ENCODE data around the gene TMPRSS6.
"Not testable (repeated sequence)": the region's sequence is repeated elsewhere in the genome, so short reads cannot be mapped to it uniquely, and the experiment has no call there.

TMPRSS6 gene

GRCh38 chr22:37089434-37089833 is 20.1 kb downstream of the TMPRSS6 start:
- FAIRE-seq (no peak), DNase-seq (ENCODE audit: low spot score) (no peak)

DNA sequence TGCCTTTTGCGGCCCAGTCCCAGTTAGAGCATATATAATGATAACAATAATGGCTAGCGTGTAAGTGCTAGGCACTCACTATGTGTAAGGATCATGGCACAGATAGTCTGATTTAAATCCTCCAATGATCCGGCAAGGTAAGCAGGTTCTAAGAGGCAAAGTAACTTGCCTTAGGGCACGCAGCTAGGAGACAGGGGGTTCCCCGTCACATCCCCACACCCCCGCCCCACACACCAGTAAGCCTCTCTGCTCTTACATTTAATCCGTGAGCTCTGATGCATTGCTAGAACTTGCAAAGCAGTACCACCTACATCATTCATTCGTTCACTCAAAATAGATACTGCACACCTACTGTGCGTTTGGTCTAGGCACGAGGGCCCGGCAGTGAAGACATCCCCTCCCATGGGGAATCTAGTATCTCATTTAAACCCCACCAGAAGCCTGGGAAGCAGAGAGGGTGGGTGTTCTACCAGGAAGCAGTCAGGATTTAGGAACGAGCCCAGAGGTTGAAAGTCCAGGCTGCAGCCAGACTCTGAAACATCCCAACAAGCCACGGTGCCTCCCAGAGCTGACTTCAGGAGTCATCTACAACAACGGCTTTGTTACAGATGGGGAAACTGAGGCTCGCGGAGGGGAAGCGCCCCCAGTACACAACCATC is 20.6 kb downstream of the TMPRSS6 start:
- FAIRE-seq: no peak
- DNase-seq (ENCODE audit: low spot score): no peak

GRCh38 chr22:37088108-37088605 is 21.4 kb downstream of the TMPRSS6 start:
- no peak for DNase-seq (ENCODE audit: low spot score)
- no peak for FAIRE-seq

DNA sequence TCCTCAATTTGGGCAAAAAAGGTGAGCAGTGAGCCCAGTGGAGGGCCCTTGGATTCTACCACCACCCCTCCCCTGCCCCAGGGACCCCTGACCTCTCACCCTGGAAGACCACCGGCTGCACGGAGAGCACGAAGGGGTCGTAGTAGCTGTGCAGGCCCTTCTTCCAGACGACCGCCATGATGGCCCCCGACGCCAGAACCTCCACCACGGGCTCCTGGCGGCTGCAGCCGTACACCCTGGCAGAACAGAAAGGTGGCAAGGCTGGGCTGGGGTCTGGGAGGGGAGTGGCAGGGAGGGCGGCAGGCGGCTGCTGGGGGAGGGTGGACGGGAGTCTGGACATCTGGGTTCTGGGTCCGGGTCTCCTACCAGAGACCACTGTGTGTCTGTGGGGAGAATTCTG is 23.3 kb downstream of the TMPRSS6 start:
- FAIRE-seq (no peak), DNase-seq (ENCODE audit: low spot score) (no peak)

- FAIRE-seq: no peak
- DNase-seq (ENCODE audit: low spot score): no peak
These were observed 25.1 kb downstream of the TMPRSS6 start for GRCh38 chr22:37084385-37084784.

GRCh38 chr22:37083914-37084313 is 25.6 kb downstream of the TMPRSS6 start:
- DNase-seq (ENCODE audit: low spot score) (no peak), FAIRE-seq (no peak)

GRCh38 chr22:37082251-37082873 is 27.2 kb downstream of the TMPRSS6 start:
- no peak for FAIRE-seq

GRCh38 chr22:37080838-37081237 is 28.7 kb downstream of the TMPRSS6 start:
- DNase-seq (ENCODE audit: low spot score) (no peak), FAIRE-seq (no peak)

More at GRCh38 chr22:37082251-37082873, 27.2 kb downstream of the TMPRSS6 start:
- DNase-seq (ENCODE audit: low spot score): no peak

DNA sequence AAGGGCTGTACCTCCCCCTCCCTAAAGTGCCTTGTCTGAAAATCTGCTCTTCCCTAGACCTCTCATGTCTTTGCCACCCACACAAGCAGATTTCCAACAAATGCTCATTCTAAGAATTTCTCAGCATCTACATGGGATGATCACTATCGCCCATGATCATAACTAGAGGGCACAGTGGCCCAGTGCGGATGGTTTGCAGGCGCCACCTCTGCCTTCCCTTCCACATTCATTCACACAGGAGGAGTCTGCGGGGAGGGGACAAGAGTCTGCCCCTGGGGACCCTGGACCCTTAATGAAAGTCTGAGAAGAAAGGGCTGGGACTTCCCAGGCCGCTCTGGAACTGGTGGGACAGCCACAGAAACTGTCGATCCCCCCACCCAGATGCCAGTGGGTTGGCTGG is 29.1 kb downstream of the TMPRSS6 start:
- DNase-seq (ENCODE audit: low spot score) (no peak), FAIRE-seq (no peak)

- FAIRE-seq (no peak), DNase-seq (ENCODE audit: low spot score) (no peak)
These were observed 29.8 kb downstream of the TMPRSS6 start for GRCh38 chr22:37079668-37080171.

DNA sequence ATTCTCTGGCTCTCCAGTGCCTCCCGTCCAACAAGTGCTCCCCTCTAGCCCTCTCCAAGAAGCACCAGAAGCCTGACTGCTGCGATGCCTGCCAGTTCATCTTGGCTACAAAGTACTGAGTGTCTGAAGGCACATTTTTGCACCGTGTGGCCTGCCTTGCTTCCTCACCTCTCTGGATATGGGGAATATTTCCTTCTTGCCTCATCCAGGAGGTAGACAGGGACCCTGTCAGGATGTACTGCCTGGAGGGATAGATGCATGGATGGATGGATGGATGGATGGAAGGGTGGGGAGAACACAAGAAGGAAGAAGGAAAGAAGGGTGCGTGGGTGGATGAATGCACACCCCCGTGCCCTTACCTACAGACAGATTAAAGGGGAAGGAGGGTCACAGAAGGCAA is 30.4 kb downstream of the TMPRSS6 start:
- DNase-seq (ENCODE audit: low spot score) (no peak), FAIRE-seq (no peak)

DNA sequence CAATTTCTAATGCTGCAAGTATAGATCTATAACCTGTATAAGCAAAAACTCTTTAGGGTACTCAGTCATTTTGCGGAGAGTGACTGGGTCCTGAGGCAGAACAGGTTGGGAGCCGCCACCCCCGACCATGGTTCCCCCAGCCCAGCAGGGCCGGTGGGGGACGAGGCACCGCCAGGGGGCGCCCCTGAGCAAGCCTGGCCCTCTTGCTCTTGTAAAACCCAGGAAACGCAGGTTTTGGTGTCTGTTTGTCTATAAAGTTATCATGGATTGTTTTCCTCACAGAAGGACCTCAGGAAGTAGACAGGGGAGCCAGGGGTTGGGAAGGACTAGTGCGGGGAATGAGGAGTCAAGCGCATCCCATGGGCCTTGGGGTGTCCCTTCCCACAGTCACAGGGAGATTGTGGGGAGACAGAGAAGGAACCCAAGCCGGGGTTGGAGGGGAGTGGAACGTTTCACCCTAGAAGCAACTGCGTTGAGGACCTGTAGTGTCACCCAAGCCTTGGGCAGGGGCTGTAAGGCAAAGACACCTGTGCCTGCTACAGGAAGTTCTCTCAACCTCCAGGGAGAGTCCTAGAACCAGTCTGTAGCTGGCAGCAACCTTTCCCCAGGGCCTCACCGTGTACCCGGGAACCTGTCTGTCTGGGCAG is 31.6 kb downstream of the TMPRSS6 start:
- FAIRE-seq (no peak), DNase-seq (ENCODE audit: low spot score) (no peak)

DNA sequence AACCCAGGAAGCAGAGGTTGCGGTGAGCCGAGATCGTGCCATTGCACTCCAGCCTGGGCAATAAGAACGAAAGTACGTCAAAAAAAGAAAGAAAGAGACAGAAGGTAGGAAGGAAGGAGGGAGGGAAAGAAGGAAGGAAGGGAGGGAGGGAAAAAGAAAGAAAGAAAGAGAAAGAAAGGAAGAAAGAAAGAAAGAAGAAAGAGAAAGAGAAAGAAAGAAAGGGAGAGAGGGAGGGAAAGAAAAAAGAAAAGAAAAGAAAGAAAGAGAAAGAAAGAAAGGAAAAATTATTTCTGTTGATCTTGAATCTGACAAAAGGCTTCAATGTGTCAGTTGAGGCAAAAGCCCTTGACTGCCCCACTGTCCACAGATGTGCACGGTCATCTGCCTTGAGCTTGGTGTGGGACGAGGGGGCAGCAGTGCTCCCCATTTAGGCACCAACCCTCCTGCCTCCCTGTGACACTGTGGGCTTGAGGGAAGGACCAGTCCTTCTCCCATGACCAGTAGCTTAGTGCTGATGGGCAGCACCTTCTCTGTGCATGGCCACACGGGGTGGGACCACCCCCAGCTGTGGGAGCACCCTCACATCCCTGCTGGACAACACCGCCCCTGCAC is 33.6 kb downstream of the TMPRSS6 start:
- FAIRE-seq: no peak

DNA sequence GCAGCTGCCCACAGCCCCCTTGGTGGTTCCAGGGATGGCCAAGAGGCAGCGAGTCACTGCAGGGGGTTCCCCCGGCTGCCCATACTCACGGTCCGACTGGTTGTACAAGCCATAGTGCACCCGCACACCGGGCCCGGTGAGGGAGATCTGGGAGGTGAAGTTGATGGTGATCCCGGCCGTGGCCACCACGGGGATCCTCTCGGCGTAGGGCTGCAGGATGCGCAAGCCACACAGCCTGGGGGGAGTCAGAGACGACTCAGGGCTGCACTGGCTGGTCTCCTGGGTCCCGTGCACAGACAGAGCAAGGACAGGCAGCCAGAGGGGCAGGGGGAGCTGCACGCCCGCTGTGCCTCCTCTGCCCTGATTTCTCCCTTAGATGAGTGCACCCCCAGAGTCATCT is 34.5 kb downstream of the TMPRSS6 start:
- FAIRE-seq: no peak
- no peak for DNase-seq (ENCODE audit: low spot score)

More for the DNA sequence above, 33.6 kb downstream of the TMPRSS6 start:
- no peak for DNase-seq (ENCODE audit: low spot score)

- DNase-seq (ENCODE audit: low spot score): no peak
- FAIRE-seq: no peak
These were observed 35.0 kb downstream of the TMPRSS6 start for GRCh38 chr22:37074537-37074936.

DNA sequence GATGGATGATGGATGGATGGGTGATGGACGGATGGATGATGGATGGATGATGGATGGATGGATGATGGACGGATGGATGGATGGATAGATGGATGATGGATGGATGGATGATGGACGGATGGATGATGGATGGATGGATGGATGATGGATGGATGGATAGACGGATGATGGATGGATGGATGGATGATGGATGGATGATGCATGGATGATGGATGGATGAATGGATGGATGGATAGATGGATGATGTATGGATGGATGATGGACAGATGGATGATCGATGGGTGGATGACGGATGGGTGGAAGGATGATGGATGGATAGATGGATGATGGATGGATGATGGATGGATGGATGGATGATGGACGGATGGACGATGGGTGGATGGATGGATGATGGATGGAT is 36.8 kb downstream of the TMPRSS6 start:
- FAIRE-seq (no peak), DNase-seq (ENCODE audit: low spot score) (no peak)

- not testable (repeated sequence) for FAIRE-seq; DNase-seq (ENCODE audit: low spot score)
These were observed 37.5 kb downstream of the TMPRSS6 start for GRCh38 chr22:37071850-37072592.

DNA sequence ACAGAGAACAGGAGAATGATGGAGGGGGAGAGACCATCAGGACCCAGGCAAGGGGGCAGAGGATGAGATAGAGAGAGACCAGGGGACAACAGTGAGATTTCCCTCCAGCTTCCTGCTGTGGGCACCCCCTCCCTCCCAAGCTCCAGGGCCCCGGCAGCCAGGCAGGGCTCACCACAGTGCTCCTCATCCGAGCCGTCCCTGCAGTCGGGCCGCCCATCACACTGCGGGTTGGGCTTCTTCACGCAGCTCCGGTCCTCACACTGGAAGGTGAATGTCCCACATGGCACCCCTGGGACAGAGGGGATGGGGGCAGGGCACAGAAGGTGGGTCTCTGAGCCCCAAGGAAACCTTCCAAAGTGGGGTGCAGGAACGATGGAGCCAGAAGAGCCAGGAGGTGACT is 38.8 kb downstream of the TMPRSS6 start:
- DNase-seq (ENCODE audit: low spot score) (no peak), FAIRE-seq (no peak)

GRCh38 chr22:37070334-37070733 is 39.2 kb downstream of the TMPRSS6 start:
- FAIRE-seq (no peak), DNase-seq (ENCODE audit: low spot score) (no peak)

DNA sequence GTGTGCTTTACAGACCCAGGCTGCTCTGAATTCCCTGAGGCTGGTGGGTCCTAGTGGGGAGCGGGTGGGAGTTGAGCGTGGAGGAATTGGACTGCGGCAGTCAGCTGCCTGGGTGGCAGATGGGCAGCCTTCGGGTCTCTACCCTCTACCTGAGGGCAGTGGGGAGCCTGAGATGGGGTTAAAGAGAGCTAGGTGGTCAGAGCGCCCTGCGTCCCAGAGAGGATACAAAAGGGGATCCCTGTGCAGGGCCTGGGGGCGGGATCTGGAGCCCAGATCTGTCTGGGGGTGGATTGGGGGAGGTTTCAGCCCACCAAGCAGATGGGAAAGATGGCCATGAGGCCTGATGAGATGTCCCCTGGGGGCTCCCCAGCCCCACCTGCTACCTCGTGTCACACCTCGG is 39.8 kb downstream of the TMPRSS6 start:
- DNase-seq (ENCODE audit: low spot score): no peak
- FAIRE-seq: no peak

GRCh38 chr22:37069319-37069718 is 40.2 kb downstream of the TMPRSS6 start:
- no peak for DNase-seq (ENCODE audit: low spot score)
- no peak for FAIRE-seq

All from RCC 7860 (cell line).